NCI-H1092 (cell line): ENCODE results near the gene SETD4.
"Not testable (repeated sequence)": the region's sequence is repeated elsewhere in the genome, so short reads cannot be mapped to it uniquely, and the experiment has no call there.

Source experiments
- DNase-seq: peaks from one replicate; lab custom pipeline; 2025; lab: John Stamatoyannopoulos, UW

The SETD4 gene, protein sequence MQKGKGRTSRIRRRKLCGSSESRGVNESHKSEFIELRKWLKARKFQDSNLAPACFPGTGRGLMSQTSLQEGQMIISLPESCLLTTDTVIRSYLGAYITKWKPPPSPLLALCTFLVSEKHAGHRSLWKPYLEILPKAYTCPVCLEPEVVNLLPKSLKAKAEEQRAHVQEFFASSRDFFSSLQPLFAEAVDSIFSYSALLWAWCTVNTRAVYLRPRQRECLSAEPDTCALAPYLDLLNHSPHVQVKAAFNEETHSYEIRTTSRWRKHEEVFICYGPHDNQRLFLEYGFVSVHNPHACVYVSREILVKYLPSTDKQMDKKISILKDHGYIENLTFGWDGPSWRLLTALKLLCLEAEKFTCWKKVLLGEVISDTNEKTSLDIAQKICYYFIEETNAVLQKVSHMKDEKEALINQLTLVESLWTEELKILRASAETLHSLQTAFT

DNA sequence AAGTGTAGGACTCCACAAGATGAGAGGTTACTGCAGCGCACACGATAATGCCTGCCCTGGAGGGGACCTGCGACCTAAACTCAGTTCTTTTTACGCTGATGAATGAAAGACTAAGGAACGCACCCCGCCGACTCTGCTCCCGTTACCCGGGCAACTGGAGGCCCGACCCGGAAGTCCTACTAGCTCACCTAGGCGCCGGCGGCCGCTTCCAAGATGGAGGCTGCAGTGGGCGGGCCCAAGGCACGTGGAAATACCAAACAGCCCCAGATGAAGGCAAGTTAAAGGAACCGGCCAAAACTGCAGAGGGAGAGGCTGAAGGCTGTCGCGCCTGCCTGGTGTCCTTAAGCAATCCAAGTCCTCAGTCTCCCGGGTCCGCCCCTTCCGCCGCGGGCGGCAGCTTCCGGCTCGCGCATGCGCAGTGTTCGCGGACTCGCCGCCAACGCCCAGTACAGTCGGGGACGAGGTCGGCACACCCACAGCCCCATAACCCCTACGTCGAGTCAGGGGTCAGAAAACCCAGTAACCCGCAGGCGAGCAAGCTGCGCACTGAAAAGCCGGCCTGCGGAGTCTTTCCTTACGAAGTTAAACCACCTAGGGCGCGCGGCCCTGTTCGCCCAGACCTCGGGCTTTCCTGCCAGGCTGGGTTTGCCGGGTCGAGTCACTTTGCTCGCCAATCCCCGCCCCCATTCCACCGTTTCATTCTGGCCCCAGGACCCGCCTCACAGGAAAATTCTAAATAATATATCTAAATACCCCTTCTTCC is at the start of gene SETD4:
SETD4 (minus strand) TSS at position 368 of the 763 bp plus-strand sequence. CDS start 1,638 bp downstream, outside the sequence.
- DNase-seq: peak; percentile 88

DNA sequence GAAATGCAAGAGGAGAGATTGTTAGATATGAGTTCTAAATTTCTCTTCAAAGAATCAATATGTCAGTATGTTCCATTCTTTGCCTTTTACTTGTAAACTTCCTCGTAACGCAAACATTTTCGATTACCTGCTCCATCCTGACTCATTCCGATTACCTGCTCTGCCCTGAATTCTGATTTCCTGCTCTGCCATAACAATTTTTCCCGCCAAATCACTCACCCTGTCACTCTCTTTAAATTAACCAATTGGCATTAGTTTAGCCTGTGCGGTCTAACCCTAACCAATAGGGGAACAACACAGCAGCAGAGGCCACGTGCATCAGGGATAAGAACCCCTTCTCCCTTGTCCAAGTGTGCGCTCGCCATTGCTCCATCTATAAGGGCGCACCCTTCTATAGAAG is 49.5 kb upstream of the SETD4 start:
- DNase-seq: no peak

DNA sequence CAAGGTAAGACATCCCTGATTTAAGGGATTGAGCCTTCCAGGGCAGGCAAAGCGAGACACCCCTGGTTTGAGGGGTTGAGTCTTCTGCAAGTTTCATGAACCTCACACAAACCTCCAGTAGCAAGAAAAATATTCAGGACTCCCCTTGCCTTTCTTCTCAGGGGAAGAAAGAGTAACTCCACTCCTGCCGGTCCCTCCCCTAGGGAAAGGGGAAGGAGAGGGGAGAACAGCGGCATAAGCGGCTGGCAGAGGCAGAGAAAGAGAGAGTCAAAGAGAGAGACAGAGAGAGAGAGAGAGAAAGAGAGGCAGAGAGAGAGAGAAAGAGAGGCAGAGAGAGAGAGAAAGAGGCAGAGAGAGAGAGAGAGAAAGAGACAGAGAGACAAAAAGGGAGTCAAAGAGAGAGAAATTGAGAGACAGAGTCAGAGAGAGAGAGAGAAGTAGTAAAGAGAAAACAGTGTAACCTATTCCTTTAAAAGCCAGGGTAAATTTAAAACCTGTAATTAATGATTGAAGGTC is 45.1 kb upstream of the SETD4 start:
- no peak for DNase-seq

DNA sequence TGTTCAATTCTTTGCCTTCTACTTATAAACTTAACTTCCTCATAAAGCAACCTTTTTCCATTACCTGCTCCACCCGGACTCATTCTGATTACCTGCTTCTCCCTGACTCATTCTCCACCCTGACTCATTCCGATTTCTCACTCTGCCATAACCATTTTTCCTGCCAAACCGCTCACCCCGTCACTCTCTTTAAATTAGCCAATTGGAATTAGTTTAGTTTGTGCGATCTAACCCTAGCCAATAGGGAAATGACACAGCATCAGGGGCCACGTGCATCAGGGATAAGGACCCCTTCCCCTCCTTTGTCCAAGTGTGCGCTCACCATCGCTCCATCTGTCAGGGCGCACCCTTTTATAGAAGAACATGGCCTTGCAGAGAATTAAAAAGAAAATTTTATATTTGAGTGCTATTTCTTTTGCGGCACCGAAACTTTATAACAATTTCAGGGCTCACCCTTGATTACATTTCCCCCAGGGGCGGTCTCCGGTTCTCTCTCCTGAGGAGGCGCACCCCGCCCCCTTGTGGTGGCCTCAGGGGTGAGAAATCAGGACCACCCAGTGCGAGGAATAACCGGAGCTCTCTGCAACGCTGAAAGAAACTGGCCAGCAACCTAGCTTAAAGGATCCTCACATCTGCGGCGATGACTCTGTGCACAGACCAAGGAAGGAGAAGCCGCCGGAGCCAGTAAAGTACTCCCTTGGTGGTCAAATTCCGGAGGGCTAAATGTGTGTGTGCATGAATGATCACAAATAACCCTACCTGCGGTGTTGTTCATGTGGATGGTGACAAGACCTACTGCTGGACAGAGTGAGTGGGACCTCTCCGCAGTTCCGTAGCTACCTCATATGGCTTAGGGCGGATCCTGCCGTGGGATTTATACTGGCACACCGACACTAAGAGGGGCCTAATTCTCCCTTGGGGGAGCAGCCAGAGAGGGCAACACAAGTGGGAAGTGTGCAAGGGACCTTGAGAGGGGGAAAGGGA is 44.3 kb upstream of the SETD4 start:
- no peak for DNase-seq

DNA sequence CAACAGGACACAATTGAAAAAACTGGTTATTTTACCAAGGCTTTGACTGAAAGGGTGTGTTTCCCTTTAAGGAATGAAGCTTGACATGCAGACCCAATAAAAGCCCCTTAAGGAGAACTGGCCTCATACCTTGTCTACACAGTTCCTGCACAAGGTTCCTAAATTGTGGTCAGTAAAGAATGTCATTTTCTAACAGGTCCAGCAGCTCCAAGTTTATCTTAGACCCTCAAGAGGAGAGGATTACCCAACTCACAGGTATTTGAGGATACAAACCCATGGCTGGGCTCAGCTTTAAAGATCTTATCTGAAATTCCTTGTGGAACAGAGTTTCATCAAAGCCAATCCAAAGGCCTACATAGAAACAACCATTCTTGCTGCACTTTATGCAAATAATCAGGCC is 43.1 kb upstream of the SETD4 start:
- no peak for DNase-seq

DNA sequence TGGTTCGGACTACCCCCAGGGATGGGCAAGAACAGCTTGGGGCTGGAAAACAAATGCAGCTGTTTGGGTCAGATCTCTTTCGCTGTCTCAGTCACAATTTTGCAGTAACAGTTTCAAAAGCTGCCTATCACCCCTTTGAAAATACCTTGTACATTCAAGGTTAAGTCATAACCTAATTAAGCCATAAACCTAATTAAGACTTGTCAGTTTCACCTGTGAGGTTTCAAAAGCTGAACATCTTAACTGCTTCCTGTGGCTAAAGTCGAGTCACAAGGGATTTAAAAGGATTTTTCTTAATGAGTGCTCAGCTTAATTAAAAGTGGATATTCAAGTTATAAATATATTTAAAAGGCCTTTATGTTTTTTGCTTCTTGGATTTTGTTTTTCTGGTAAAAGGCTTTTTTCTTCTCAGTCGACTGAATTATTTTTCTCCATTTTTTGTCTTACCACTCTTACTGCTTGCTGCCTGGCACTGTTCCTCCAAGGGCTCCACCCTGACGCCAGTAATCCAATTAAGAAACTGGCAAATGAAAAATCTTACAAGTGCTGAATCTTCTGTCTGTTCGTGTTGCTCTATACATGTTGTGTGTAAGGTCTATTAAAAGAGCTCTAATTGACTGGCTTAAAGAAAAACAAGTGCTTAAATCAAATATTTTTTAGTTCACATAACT is 40.8 kb upstream of the SETD4 start:
- DNase-seq: no peak

DNA sequence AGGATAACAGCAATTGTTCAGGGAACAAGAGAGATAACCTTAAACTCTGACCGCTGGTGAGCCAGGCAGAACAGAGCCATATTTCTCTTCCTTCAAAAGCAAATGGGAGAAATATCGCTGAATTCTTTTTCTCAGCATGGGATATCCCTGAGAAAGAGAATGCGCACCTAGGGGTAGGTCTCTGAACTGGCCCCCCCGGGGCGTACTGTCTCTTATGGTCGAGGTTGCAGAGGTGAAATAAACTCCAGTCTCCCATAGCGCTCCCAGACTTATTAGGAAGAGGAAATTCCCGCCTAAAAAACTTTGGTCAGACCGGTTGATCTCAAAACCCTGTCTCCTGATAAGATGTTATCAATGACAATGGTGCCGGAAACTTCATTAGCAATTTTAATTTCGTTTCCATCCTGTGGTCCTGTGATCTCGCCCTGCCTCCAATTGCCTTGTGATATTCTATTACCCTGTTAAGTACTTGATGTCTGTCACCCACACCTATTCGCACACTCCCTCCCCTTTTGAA is 39.4 kb upstream of the SETD4 start:
- not testable (repeated sequence) for DNase-seq

DNA sequence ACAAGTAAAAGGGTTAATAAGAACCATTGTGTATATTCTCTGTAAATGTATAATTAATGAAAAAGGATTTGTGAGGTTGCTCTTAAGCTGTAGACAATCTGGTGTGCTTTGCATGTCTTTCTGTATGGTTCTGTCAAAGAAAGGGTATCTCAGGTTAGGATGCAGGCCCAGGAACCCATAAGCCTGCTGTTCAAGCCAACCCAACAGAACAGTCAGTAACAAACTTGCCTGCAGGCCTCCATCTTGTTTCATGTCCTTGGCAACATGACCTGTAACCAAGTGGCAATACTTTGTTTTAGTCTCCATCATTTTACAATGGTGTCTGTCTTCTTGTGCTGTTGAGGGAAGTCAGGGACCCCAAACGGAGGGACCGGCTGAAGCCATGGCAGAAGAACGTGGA is 38.7 kb upstream of the SETD4 start:
- DNase-seq: no peak

DNA sequence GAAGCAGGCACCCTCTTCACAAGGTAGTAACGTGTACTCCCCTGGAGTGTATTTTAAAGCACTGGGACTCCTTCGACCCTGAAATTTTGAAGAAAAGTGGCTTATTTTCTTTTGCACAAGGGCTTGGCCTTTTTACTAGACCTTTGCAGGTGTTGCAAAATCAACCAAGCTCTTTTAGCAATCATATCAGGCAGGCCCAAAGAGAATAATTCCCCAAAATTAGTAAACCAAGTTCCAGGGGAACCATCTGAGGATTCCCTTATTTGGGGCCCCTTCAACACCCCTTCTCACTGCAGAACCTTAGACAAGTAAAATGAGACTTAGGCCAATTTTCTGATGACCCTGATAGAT is 37.8 kb upstream of the SETD4 start:
- no peak for DNase-seq

DNA sequence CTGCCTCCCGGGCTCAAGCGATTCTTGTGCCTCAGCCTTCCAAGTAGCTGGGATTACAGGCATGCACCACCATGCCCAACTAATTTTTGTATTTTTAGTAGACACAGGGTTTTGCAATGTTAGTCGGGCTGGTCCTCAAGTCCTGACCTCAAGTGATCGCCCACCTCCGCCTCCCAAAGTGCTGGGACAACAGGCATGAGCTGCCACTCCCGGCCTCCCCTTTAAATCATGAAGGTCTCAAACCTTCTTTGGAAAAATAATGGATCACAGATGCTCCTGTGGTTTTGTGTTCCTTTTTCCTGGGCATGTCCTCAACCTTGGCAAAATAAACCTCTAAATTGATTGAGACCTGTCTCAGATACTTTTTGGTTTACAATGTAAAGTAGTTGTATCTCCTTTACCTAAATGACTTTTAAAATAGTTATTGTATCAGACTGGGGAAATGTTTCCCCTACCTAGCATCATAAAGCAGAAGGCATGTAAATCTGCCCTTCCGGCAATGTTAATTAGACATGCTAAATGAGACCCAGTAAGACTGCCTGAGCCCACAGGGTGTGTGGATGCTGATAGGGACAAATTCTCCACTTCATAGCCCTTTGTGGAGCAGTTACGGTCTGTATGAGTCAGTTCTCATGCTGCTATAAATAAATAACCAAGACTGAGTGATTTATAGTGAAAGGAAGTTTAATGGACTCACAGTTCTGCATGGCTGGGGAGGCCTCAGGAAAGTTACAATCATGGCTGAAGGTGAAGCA is 37.3 kb upstream of the SETD4 start:
- no peak for DNase-seq

DNA sequence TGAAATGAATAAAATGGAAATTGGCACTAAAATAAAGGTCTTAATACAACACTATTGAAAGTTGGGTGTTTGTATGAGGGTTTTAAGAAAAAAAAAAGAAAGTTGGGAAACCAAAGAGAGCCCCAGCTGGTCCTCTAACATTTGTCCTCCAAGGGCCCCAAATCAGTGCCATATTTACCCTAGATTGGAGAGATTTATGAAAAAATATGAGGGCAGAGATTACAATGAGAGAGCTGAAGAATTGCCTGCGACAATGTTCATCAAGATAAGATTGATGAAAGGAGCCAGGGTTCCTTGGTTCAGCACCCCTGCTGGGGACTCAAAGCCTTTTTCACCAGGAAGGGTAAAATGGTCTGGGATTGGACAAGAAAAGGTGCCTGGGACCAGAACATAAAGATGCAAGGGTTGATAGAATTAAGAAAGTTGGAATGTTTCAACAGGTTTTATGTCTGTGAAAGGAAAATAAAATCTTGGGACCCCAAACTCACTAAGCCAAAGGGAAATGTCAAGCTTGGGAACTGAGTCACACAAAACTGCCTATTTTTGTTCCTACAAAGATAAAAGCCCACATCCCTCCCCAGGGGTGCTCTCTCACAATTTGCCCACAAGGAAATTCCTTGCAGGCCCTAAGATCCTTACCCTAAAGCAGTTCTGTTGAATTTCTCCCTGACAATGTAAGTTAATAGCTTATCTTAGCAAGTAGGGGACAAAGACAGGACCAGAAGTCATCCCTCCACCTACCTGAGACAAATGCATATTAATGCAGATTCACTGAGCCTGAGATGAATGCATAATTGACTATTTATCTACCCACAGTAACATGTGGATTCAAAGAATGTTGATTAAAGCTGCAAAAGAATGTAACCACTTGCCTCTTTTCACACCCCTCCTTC is 36.3 kb upstream of the SETD4 start:
- no peak for DNase-seq

DNA sequence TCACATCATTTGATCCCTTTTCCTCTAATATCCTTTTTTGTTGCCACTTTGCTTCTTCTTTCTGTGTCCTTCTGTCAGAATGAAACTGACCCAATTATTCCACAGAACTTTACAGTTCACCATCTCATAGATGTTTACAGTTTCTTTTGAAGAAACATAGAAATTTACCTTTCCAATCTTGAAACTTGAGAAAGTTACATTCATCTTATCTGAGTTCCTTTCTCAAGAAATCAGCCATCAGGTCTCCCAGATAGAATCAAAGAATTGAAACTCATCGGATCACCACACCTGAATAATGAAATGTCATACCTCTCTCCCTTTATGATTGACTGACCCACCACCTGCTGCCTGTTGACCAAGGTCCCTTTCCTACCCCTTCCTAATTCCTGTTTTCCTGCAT is 33.2 kb upstream of the SETD4 start:
- DNase-seq: no peak

DNA sequence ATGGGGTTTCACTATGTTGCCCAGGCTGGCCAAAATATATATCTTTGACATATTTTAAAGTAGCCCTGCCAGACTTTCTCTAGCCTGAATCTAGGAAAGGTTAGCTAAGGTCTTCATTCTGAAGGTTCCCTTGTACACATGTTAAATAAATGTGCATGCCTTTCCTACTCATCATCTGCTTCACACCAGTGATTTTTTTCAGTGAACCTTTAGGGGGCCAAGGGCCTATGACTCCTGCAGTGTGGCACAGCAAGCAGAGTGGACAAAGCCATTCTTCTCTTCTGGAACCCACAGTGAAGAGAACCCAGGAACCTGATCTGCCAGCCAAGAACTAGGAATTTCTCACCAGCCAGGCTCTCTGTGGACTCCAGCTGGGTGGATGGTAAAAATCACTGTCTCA is 32.4 kb upstream of the SETD4 start:
- DNase-seq: no peak

DNA sequence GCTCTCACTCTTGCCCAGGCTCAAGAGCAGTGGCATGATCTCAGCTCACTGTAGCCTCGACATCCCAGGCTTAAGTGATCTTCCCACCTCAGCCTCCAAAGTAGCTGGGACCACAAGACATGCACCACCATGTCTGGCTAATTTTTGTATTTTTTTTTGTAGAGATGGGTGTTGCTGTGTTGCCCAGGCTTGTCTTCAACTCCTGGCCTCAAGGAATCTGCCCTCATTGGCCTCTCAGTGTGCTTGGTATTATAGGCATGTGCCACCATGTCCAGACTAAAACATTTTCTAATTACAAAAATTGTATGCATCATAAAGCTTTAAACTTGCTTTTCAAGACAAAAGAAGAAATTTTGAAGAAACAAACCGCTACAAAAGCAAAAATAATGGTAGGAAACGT is 29.6 kb upstream of the SETD4 start:
- no peak for DNase-seq

DNA sequence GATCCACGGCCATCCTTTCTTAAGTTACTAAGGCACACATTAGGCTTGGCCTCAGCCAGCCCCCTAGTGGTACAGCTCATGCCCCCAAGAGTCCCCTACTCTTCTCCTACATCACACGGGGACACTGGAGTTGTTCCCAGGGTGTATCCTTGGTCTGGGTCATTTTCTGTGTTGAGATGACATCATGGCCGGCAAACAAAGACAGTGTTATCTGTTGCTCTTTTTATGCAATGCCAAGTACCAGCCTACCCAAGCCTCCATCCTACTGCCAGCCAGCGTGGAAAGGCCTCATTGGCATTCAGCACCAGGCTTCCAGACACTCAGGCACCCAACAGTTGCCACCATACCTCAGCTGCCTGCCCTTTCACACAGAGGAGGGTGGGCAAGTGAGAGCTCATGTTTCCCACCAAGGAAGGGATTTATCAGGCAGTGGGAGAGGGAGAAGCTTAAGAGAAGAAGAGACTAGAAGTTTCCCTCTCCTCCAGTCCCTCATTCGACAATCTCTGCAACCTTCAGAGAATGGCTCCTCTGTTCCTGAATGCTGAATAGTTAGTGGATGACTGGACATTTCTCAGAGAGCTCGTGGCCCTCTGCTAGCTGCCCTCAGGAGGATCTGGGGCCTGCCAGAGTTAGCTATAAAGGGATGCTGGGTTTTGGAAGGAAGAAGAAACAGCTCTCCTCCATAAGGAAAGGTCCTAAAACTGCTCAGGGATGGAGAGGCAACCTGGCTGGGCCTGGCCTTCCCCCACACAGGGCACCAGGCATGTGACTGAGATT is 27.2 kb upstream of the SETD4 start:
- DNase-seq: no peak

DNA sequence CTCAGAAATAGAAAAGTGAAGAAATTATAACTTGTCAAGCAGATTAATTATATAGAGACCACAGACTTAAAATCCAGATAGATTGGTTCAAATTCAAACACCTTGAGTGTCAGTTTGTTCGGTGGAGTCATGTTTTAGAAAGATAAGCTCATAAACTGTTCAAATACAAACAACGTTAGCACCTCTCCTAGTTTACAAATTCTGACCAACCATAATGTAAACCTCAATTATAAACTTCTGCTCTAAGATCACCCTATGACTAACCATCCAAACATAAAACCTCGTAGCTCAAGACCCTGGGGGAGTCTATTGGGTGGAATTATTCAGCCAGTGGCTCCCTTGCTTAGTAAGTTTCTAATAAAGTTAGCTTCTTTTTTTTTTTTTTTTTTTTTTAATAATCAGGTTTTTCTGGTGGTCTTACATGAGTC is 21.9 kb upstream of the SETD4 start:
- no peak for DNase-seq

DNA sequence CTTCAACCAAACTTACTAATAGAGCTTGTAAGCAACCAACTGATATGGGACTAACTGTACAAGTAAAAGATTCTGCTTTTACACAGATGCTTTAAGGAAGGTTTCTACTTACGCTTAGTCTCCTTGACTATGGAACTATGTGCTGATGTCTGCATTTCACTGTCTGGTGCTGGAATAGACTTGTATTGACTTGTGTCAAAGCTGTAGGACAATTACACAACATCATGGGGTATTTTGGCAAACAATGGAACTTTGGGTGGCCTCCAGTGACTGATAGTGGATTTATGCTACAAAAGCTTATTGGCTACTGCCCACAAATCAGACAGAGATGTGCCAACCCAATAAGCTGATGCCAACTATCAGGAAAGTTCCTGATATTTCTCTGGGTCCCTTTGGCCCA is 20.1 kb upstream of the SETD4 start:
- no peak for DNase-seq

DNA sequence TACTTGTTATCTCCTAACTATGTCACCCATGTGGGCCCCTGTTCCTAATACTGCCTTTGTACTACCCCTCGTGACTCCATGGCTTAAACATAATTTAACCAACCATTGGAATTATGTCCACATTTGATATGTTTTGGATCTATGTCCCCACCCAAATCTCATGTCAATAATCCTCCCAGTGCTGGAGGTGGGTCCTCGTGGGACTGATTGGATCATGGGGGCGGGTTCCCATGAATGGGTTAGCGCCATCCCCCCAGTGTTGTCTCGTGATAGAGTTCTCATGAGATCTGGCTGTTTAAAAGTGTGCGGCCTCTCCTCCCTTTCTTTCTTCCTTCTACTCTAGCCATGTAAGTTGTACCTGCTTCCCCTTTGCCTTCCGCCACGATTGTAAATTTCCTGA is 19.3 kb upstream of the SETD4 start:
- no peak for DNase-seq
